Measurements from ENCODE around the gene PGLYRP3. TPM values are rescaled to one million over a fixed set of nuclear protein-coding genes. Genes with fewer than 3 reads are reported as not detected.
"Not testable (repeated sequence)": the region's sequence is repeated elsewhere in the genome, so short reads cannot be mapped to it uniquely, and the experiment has no call there.

Gene PGLYRP3
- total RNA-seq, 4 donors from 2014 or later: not detected

DNA sequence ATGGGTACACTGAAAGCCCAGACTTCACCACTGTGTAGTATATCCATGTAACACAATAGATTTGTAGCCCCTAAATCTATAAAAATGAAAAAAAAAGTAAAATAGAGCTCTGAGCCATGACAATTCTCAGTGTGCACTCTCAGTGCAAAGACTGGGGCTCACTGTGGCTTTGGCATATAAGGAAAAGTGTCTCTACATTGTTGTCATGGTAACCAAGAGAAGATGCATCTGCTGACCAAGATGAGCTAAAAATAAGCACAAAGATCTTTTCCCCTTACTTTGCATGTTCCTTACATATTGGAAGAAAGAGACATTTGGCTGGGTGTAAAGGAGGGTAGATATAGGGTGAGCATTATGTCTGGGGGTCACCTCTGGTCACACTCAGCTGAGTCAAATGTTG, 23.9 kb upstream of the PGLYRP3 start:
- TF ChIP-seq, protein P1, sequence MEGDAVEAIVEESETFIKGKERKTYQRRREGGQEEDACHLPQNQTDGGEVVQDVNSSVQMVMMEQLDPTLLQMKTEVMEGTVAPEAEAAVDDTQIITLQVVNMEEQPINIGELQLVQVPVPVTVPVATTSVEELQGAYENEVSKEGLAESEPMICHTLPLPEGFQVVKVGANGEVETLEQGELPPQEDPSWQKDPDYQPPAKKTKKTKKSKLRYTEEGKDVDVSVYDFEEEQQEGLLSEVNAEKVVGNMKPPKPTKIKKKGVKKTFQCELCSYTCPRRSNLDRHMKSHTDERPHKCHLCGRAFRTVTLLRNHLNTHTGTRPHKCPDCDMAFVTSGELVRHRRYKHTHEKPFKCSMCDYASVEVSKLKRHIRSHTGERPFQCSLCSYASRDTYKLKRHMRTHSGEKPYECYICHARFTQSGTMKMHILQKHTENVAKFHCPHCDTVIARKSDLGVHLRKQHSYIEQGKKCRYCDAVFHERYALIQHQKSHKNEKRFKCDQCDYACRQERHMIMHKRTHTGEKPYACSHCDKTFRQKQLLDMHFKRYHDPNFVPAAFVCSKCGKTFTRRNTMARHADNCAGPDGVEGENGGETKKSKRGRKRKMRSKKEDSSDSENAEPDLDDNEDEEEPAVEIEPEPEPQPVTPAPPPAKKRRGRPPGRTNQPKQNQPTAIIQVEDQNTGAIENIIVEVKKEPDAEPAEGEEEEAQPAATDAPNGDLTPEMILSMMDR (IDR thresholded peaks at IDR 0.05): no peak
- TF ChIP-seq POLR2A (IDR thresholded peaks at IDR 0.05): no peak
- no peak for TF ChIP-seq EP300 (IDR thresholded peaks at IDR 0.05)

DNA sequence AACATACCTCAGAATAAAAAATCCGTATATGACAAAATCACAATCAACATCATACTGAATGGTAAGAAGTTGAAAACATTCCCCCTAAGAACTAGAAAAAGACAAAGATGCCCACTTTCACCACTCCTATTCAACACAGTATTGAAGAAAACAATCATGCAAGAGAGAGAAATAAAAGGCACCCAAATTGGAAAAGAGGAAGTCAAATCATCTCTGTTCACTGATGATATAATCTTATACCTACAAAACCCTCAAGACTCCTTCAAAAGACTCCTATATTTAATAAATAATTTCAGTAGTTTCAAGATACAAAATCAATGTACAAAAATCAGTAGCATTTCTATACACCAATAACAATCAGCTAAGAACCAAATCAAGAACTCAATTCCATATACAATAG, 21.1 kb upstream of the PGLYRP3 start:
- H3K4me3 ChIP-seq: no peak overlapping the region
- no peaks in the 10 kb centered on the region for H3K36me3 ChIP-seq
- TF ChIP-seq POLR2A (IDR thresholded peaks at IDR 0.05) (no peak), EP300 (IDR thresholded peaks at IDR 0.05) (no peak)
- TF ChIP-seq, protein P1 (IDR thresholded peaks at IDR 0.05): no peak
- H3K27me3 ChIP-seq: no peaks in the 10 kb centered on the region
- H3K9me3 ChIP-seq: peaks cover 0 to 21% (median 0%) of the 10 kb centered on the region in 4 donors
- DNase-seq (ENCODE audit: low spot score in 2 of 2): no peak
- no peaks in the 10 kb centered on the region for H3K4me1 ChIP-seq
- no peak overlapping the region for H3K27ac ChIP-seq
- 84 to 90% methylated on average over 1 of the region's 1 CpG for WGBS, 2 donors

More for the DNA sequence above, 23.9 kb upstream of the PGLYRP3 start:
- no peak overlapping the region for H3K4me3 ChIP-seq
- no peaks in the 10 kb centered on the region for H3K36me3 ChIP-seq
- no peak for DNase-seq (ENCODE audit: low spot score in 2 of 2)
- no peaks in the 10 kb centered on the region for H3K27me3 ChIP-seq
- no peaks in the 10 kb centered on the region for H3K4me1 ChIP-seq
- no peak overlapping the region for H3K27ac ChIP-seq
- peaks cover 0 to 4% (median 0%) of the 10 kb centered on the region in 4 donors for H3K9me3 ChIP-seq

DNA sequence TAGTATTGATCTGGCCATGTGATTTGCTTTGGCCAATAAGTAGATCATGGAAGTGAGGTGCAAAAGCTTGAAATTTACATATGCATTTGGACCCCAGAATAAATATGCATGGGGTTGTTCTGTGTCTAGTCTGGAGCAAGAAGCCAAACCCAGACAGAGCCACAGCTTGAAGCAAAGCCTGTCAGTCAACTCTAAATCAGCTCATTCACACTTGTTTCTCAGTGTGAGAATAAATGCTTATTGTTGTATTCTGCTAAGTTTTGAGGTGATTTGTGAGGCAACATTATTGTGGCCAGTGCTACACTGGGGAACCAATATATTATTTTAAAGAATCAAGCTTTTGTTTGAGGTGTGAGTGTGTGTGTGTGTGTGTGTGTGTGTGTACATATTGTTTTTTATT, 12.2 kb upstream of the PGLYRP3 start:
- no peak overlapping the region for H3K27ac ChIP-seq
- no peaks in the 10 kb centered on the region for H3K27me3 ChIP-seq
- no peaks in the 10 kb centered on the region for H3K36me3 ChIP-seq
- no peak overlapping the region for H3K4me3 ChIP-seq
- no peaks in the 10 kb centered on the region for H3K4me1 ChIP-seq
- H3K9me3 ChIP-seq: peaks cover 0 to 56% (median 8%) of the 10 kb centered on the region in 4 donors
- TF ChIP-seq, protein P1 (IDR thresholded peaks at IDR 0.05): no peak
- no peak for TF ChIP-seq EP300 (IDR thresholded peaks at IDR 0.05)
- TF ChIP-seq POLR2A (IDR thresholded peaks at IDR 0.05): no peak
- DNase-seq (ENCODE audit: low spot score in 2 of 2): no peak

DNA sequence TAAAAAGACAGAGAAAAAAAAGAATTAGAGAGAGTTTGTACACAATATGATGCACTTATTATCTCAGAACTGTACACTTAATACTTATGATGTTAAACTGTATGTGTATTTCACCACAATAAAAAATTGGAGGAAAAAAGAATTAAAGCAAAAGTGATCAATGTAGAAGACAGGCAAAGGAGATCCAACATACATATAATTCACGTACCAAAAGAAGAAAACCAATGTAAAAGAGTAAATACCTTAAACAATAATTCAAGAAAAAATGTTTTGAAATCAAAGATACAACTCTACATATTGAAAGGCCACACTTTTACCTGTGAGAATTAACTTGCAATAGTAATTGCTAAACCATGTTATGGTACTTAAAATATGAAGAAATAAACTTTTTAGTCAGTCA, 9.8 kb upstream of the PGLYRP3 start:
- H3K27me3 ChIP-seq: no peaks in the 10 kb centered on the region
- H3K4me1 ChIP-seq: no peaks in the 10 kb centered on the region
- H3K27ac ChIP-seq: no peak overlapping the region
- no peaks in the 10 kb centered on the region for H3K36me3 ChIP-seq
- 0 to 58% methylated on average over 1 of the region's 1 CpG for WGBS, 2 donors
- TF ChIP-seq EP300 (IDR thresholded peaks at IDR 0.05) (no peak), POLR2A (IDR thresholded peaks at IDR 0.05) (no peak)
- TF ChIP-seq, protein P1 (IDR thresholded peaks at IDR 0.05): no peak
- no peak for DNase-seq (ENCODE audit: low spot score in 2 of 2)
- peaks cover 0 to 51% (median 8%) of the 10 kb centered on the region in 4 donors for H3K9me3 ChIP-seq
- H3K4me3 ChIP-seq: no peak overlapping the region

DNA sequence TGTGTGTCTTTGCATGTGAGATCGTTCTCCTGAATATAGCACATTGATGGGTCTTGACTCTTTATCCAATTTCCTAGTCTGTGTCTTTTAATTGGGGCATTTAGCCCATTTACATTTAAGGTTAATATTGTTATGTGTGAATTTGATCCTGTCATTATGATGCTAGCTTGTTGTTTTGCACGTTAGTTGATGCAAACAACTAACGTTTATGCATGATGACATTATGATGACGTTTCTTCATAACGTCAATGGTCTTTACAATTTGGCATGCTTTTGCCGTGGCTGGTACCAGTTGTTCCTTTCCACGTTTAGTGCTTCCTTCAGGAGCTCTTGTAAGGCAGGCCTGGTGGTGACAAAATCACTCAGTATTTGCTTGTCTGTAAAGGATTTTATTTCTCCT, 5.4 kb upstream of the PGLYRP3 start:
- 87% methylated on average over 7 of the region's 7 CpGs for WGBS, 2 donors

DNA sequence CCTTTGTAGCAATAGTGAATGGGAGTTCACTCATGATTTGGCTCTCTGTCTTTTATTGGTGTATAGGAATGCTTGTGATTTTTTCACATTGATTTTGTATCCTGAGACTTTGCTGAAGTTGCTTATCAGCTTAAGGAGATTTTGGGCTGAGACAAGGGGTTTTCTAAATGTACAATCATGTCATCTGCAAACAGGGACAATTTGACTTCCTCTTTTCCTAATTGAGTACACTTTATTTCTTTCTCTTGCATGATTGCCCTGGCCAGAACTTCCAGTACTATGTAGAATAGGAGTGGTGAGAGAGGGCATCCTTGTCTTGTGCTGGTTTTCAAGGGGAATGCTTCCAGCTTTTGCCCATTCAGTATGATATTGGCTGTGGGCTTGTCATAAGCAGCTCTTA, 3.3 kb upstream of the PGLYRP3 start:
- not testable (repeated sequence) for H3K27me3 ChIP-seq; DNase-seq (ENCODE audit: low spot score in 2 of 2); H3K4me3 ChIP-seq; H3K27ac ChIP-seq; H3K4me1 ChIP-seq; H3K36me3 ChIP-seq
- H3K9me3 ChIP-seq: peaks cover 0 to 26% (median 0%) of the 10 kb centered on the region in 4 donors

More for the DNA sequence above, 5.4 kb upstream of the PGLYRP3 start:
- not testable (repeated sequence) for DNase-seq (ENCODE audit: low spot score in 2 of 2); H3K27me3 ChIP-seq; H3K4me1 ChIP-seq; H3K27ac ChIP-seq; H3K4me3 ChIP-seq; H3K36me3 ChIP-seq
- peaks cover 0 to 45% (median 2%) of the 10 kb centered on the region in 4 donors for H3K9me3 ChIP-seq

DNA sequence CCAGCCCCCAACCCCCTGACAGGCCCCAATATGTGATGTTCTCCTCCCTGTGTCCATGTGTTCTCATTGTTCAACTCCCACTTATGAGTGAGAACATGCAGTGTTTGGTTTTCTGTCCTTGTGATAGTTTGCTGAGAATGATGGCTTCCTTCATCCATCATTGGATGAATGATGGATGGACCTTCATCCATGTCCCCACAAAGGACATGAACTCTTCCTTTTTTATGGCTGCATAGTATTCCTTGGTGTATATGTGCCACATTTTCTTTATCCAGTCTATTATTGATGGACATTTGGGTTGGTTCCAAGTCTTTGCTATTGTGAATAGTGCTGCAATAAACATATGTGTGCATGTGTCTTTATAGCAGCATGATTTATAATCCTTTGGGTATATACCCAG, 1.6 kb upstream of the PGLYRP3 start:
- H3K9me3 ChIP-seq: peaks cover 0 to 19% (median 0%) of the 10 kb centered on the region in 4 donors
- DNase-seq (ENCODE audit: low spot score in 2 of 2); H3K4me3 ChIP-seq; H3K4me1 ChIP-seq; H3K27me3 ChIP-seq; H3K36me3 ChIP-seq; H3K27ac ChIP-seq: not testable (repeated sequence)

Measured in tibial nerve (tissue), 4 donors.